PFSK-1 (cell line): ENCODE results near the gene TSPAN4.

Experiments used
- FOXP2 ChIP-seq: optimal IDR thresholded peaks from 2 replicates; pipeline ENCODE3; 2011; ENCODE audit warnings: borderline replicate concordance, control low read depth, inconsistent platforms; ENCODE audit not compliant: insufficient read depth; ENCODE audit errors: extremely low read length, extremely low read depth
- POLR2AphosphoS5 ChIP-seq: IDR thresholded peaks from 2 replicates; pipeline ENCODE4 v1.6.1; 2012; ENCODE audit warnings: low read depth, mild to moderate bottlenecking, control low read depth, low read length, moderate library complexity
- REST ChIP-seq, 2 experiments: IDR thresholded peaks; 2 replicates each; pipeline versions ENCODE4 v1.6.1 to v1.8.0; 2011 to 2012; ENCODE audit warnings: low read depth in 2 of 2, low read length in 2 of 2, control low read depth in 1 of 2, inconsistent platforms in 1 of 2, mild to moderate bottlenecking in 1 of 2, moderate library complexity in 1 of 2; ENCODE audit not compliant: insufficient read depth in 1 of 2
- SIN3A ChIP-seq: IDR thresholded peaks from 2 replicates; pipeline ENCODE4 v1.6.1; 2012; ENCODE audit warnings: mild to moderate bottlenecking, low read length, moderate library complexity, borderline replicate concordance; ENCODE audit not compliant: insufficient read depth
- TAF1 ChIP-seq: IDR thresholded peaks from 2 replicates; pipeline ENCODE4 v1.6.1; 2012; ENCODE audit warnings: low read length, control low read depth, borderline replicate concordance; ENCODE audit not compliant: insufficient read depth

TSPAN4 gene

GRCh38 chr11:849951-850774 lies 7.5 kb downstream of the TSPAN4 start:
- TF ChIP-seq TAF1 (no peak), FOXP2 (no peak), SIN3A (no peak), POLR2AphosphoS5 (no peak), REST (IDR thresholded peaks at IDR 0.05; ENCODE audit: insufficient read depth in 1 of 2, low read depth in 2 of 2, low read length in 2 of 2) (no peak)

GRCh38 chr11:850775-851763 lies 8.4 kb downstream of the TSPAN4 start:
- TF ChIP-seq POLR2AphosphoS5 = no peak
- no peak for TF ChIP-seq REST (IDR thresholded peaks at IDR 0.05; ENCODE audit: insufficient read depth in 1 of 2, low read depth in 2 of 2, low read length in 2 of 2)
- TF ChIP-seq SIN3A = no peak
- no peak for TF ChIP-seq FOXP2
- no peak for TF ChIP-seq TAF1

- TF ChIP-seq POLR2AphosphoS5 (no peak), SIN3A (no peak), TAF1 (no peak), REST (IDR thresholded peaks at IDR 0.05; ENCODE audit: insufficient read depth in 1 of 2, low read depth in 2 of 2, low read length in 2 of 2) (no peak), FOXP2 (no peak)
Observed at GRCh38 chr11:852762-853161, 10.1 kb downstream of the TSPAN4 start.

- TF ChIP-seq FOXP2 = no peak
- no peak for TF ChIP-seq TAF1
Observed at GRCh38 chr11:853682-854448, 11.2 kb downstream of the TSPAN4 start.
